Activated T-helper 2 cell treated with anti-CD3 and anti-CD28 coated beads, Interferon-gamma antibody, Interleukin-2, Interleukin-4, amounts not matched to agents 10 μg/mL and 5 μg/mL and 100 μg/mL, durations not matched to agents 14 hours and 24 hours and 36 hours (primary cell): ENCODE measurements around the gene NFE2L1. TPM values are rescaled to one million over a fixed set of nuclear protein-coding genes. Genes with fewer than 3 reads are reported as not detected.

Experiments
- DNase-seq: peaks from one replicate; pipeline ENCODE4 v3.0.0; 2021; ENCODE audit warnings: low spot score
- H3K27ac Mint-ChIP-seq: one replicate; pipeline ENCODE4 v1.8.0; 2021; ENCODE audit warnings: mixed read lengths
- H3K27me3 Mint-ChIP-seq: one replicate; pipeline ENCODE4 v1.8.0; 2021; ENCODE audit warnings: low read depth, mixed read lengths
- H3K36me3 Mint-ChIP-seq: one replicate; pipeline ENCODE4 v1.8.0; 2021; ENCODE audit warnings: low read depth, mixed read lengths
- H3K4me1 Mint-ChIP-seq: one replicate; pipeline ENCODE4 v1.8.0; 2021; ENCODE audit warnings: low read depth, mixed read lengths
- H3K4me3 Mint-ChIP-seq: one replicate; pipeline ENCODE4 v1.8.0; 2021; ENCODE audit warnings: low read depth, mild to moderate bottlenecking, moderate library complexity, mixed read lengths
- H3K9me3 Mint-ChIP-seq: one replicate; pipeline ENCODE4 v1.8.0; 2021; ENCODE audit warnings: mixed read lengths
- intact Hi-C: fragments of 100-400 bp; cut with micrococcal nuclease; formaldehyde crosslinking; loops from one replicate; pipeline ENCODE4 v1.15.1; 2023
- total RNA-seq: library from RNA; stranded (reverse); gene quantifications from 2 replicates; pipeline ENCODE4 v1.2.3, GENCODE V29; 2022

The NFE2L1 gene
- total RNA-seq, 1 donor from 2014 or later, result 71.3 TPM

- peaks cover 16% of the 10 kb centered on the region for H3K36me3 Mint-ChIP-seq
- H3K27me3 Mint-ChIP-seq, result no peaks in the 10 kb centered on the region
- peak within 1 kb of the TSS; percentile 99 for H3K4me3 Mint-ChIP-seq
- H3K9me3 Mint-ChIP-seq, result peaks cover 5% of the 10 kb centered on the region
- intact Hi-C loops, result loop anchor here (1.0 kb wide), 2 partner anchors 53 to 76 kb away; partner anchors contain the start of gene NFE2L1
- peak within 1 kb of the TSS; percentile 95 for H3K27ac Mint-ChIP-seq
- DNase-seq, result peak; percentile 94
- peaks cover 35% of the 10 kb centered on the region for H3K4me1 Mint-ChIP-seq
Measured at GRCh38 chr17:48101012-48101720, 53.0 kb downstream of the NFE2L1 start, which contains the start of gene CBX1. Gene CBX1 (minus strand): TSS chr17:48101478. CDS start chr17:48077004, 24,474 bp downstream.

DNA sequence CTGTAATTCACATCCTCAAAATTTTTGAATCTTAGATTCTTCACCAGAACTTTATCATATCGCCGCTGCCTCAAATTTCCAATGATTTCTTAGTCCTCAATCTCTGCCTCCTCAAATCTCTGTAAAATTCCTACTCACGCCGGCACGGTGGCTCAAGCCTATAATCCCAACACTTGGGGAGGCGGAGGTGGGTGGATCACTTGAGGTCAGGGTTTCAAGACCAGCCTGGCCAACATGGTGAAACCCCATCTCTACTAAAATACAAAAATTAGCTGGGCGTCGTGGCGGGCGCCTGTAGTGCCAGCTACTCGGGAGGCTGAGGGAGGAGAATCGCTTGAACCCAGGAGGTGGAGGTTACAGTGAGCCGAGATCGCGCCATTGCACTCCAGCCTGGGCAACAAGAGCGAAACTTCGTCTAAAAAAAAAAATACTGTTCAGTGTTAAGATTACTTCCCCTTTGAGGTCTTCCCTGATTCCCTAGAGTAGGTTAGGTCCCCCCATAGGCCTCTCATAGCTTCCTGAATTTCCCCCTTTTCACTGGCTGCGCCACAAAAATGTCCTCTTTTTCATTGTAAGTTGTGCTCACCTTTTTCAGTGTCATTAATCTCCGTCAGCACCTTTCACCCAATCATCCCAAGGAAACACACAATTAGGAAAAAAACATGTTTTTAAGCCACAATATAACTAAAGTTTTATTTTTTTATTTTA lies 54.0 kb downstream of the NFE2L1 start:
- Mint-ChIP-seq H3K4me1 (peaks cover 39% of the 10 kb centered on the region), H3K4me3 (peak overlapping the region; percentile 74), H3K27me3 (no peaks in the 10 kb centered on the region), H3K36me3 (peaks cover 13% of the 10 kb centered on the region), H3K9me3 (peaks cover 5% of the 10 kb centered on the region), H3K27ac (peak overlapping the region; percentile 72)
- DNase-seq, result no peak
- intact Hi-C loops, result no loop called here

DNA sequence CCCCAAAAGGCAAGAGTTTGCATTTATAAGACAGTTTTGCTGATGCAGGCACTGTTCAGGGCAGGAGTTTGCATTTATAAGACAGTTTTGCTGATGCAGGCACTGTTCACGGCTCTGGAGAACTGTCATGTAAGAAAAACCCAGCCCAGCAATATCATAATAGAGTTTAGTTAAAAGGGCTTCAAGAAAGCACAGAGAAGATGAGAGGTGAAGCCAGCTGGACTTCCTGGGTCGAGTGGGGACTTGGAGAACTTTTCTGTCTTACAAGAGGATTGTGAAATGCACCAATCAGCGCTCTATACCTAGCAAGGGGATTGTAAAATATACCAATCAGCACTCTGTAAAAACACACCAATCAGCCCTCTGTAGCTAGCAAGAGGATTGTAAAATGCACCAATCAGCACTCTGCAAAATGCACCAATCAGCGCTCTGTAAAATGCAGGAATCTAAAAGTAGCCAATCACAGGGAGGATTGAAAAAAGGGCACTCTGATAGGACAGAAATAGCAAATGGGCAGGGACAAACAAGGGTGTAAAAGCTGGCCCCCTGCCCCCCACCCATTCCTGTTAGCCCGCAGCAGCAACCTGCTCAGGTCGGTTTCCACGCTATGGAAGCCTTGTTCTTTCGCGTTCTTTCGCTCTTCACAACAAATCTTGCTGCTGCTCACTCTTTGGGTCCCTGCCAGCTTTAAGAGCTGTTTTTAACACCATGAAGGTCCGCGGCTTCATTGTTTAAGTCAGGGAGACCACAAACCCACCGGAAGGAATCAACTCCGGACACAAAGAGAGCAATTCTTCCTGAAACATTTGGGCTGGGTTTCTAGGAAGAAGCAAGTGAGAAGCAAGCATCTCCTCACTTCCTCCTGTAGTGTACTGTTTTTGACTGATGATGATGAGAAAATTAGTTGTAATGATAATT lies 54.9 kb downstream of the NFE2L1 start:
- intact Hi-C loops, result no loop called here
- Mint-ChIP-seq H3K4me3 (peak overlapping the region; percentile 65), H3K4me1 (peaks cover 41% of the 10 kb centered on the region), H3K27me3 (no peaks in the 10 kb centered on the region), H3K9me3 (peaks cover 5% of the 10 kb centered on the region), H3K36me3 (peaks cover 18% of the 10 kb centered on the region), H3K27ac (no peak overlapping the region)
- DNase-seq, result peak; percentile 20

DNA sequence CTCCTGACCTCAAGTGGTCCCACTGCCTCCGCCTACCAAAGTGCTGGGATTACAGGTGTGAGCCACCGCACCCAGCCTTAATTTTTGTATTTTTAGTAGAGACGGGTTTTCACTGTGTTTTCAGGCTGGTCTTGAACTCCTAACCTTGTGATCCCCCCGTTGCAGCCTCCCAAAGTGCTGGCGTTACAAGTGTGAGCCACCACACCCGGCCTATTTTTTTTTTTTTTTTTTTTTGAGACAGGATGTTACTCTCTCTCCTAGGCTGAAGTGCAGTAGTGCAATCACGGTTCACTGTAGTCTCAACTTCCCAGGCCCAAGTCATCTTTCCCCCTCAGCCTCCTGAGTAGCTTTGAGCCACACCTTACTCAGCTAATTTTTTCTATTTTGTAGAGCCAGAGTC lies 56.3 kb downstream of the NFE2L1 start:
- Mint-ChIP-seq H3K9me3 (peaks cover 5% of the 10 kb centered on the region), H3K27ac (no peak overlapping the region), H3K36me3 (peaks cover 18% of the 10 kb centered on the region), H3K4me1 (peaks cover 46% of the 10 kb centered on the region), H3K4me3 (no peak overlapping the region), H3K27me3 (no peaks in the 10 kb centered on the region)
- intact Hi-C loops, result no loop called here
- no peak for DNase-seq

GRCh38 chr17:48106802-48107136 lies 58.6 kb downstream of the NFE2L1 start:
- Mint-ChIP-seq H3K27ac (peak overlapping the region; percentile 94), H3K27me3 (no peaks in the 10 kb centered on the region), H3K4me3 (peak overlapping the region; percentile 98), H3K9me3 (peaks cover 5% of the 10 kb centered on the region), H3K4me1 (peaks cover 47% of the 10 kb centered on the region), H3K36me3 (peaks cover 12% of the 10 kb centered on the region)
- no peak for DNase-seq
- intact Hi-C loops, result no loop called here

- H3K4me1 Mint-ChIP-seq, result peaks cover 50% of the 10 kb centered on the region
- peaks cover 18% of the 10 kb centered on the region for H3K36me3 Mint-ChIP-seq
- intact Hi-C loops, result no loop called here
- peak within 1 kb of the TSS; percentile 94 for H3K27ac Mint-ChIP-seq
- peak; percentile 91 for DNase-seq
- peak within 1 kb of the TSS; percentile 98 for H3K4me3 Mint-ChIP-seq
- H3K27me3 Mint-ChIP-seq, result no peaks in the 10 kb centered on the region
- peaks cover 5% of the 10 kb centered on the region for H3K9me3 Mint-ChIP-seq
Measured at GRCh38 chr17:48107137-48108055, 59.2 kb downstream of the NFE2L1 start, which contains the start of gene SNX11. Gene SNX11 (plus strand): TSS chr17:48107766. CDS start chr17:48112044, 4,278 bp downstream.

DNA sequence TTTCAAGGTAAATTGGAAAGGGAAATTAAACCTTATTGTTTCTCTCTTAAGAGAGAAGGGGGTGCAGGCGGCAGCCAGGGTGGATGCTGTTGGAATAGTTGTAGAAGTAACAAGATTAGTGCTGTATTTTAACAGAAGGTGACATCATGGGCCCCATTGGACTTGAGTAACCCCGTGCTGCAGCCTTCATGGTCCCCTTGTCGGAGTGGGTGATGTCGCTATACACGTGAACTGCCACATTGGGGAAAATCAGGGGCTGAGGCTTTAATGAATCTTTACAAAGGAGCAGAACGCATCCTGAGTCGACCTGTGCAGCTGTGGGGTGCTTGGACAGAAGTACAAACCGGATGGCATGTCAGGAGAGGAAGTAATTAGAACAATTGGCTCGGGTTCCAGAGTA lies 62.6 kb downstream of the NFE2L1 start:
- H3K4me1 Mint-ChIP-seq, result peaks cover 44% of the 10 kb centered on the region
- no peak overlapping the region for H3K27ac Mint-ChIP-seq
- no peak overlapping the region for H3K4me3 Mint-ChIP-seq
- no peaks in the 10 kb centered on the region for H3K27me3 Mint-ChIP-seq
- H3K9me3 Mint-ChIP-seq, result no peaks in the 10 kb centered on the region
- H3K36me3 Mint-ChIP-seq, result peaks cover 26% of the 10 kb centered on the region
- no peak for DNase-seq
- intact Hi-C loops, result no loop called here

Other genes starting within 250 kb of the NFE2L1 start
- 19.5 and 20.7 TPM in 2 replicates for gene OSBPL7, start 226.6 kb upstream of the NFE2L1 start, total RNA-seq
- 52.2 and 54.1 TPM in 2 replicates for gene MRPL10, start 216.8 kb upstream of the NFE2L1 start, total RNA-seq
- 0.64 and 0.92 TPM in 2 replicates for gene LRRC46, start 216.7 kb upstream of the NFE2L1 start, total RNA-seq
- gene SCRN2, start 207.1 kb upstream of the NFE2L1 start, total RNA-seq, result 23.5 and 27.5 TPM in 2 replicates
- 0.09 and 0.14 TPM in 2 replicates for gene SP6, start 197.2 kb upstream of the NFE2L1 start, total RNA-seq
- 16.5 and 19.7 TPM in 2 replicates for gene SP2, start 152.1 kb upstream of the NFE2L1 start, total RNA-seq
- gene PNPO, start 106.8 kb upstream of the NFE2L1 start, total RNA-seq, result 41.0 and 45.9 TPM in 2 replicates
- not detected in 2 replicates for gene PRR15L, start 90.5 kb upstream of the NFE2L1 start, total RNA-seq
- gene CDK5RAP3, start 77.2 kb upstream of the NFE2L1 start, total RNA-seq, result 192 and 199 TPM in 2 replicates
- 5.7 and 5.9 TPM in 2 replicates for gene COPZ2, start 10.6 kb upstream of the NFE2L1 start, total RNA-seq
- 64.5 TPM in 2 replicates for gene CBX1, start 53.1 kb downstream of the NFE2L1 start, total RNA-seq
- 28.4 and 29.8 TPM in 2 replicates for gene SNX11, start 59.4 kb downstream of the NFE2L1 start, total RNA-seq